GM21526 (cell line): ENCODE measurements around the gene PRPF39.

Source experiments
- ATAC-seq: cut with Tn5 transposase; IDR thresholded peaks from one replicate; pipeline ENCODE4 v1.9.1; 2021; ENCODE audit warnings: moderate library complexity; ENCODE audit not compliant: unreplicated experiment, low FRiP score

PRPF39 gene, protein sequence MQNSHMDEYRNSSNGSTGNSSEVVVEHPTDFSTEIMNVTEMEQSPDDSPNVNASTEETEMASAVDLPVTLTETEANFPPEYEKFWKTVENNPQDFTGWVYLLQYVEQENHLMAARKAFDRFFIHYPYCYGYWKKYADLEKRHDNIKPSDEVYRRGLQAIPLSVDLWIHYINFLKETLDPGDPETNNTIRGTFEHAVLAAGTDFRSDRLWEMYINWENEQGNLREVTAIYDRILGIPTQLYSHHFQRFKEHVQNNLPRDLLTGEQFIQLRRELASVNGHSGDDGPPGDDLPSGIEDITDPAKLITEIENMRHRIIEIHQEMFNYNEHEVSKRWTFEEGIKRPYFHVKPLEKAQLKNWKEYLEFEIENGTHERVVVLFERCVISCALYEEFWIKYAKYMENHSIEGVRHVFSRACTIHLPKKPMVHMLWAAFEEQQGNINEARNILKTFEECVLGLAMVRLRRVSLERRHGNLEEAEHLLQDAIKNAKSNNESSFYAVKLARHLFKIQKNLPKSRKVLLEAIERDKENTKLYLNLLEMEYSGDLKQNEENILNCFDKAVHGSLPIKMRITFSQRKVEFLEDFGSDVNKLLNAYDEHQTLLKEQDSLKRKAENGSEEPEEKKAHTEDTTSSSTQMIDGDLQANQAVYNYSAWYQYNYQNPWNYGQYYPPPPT

DNA sequence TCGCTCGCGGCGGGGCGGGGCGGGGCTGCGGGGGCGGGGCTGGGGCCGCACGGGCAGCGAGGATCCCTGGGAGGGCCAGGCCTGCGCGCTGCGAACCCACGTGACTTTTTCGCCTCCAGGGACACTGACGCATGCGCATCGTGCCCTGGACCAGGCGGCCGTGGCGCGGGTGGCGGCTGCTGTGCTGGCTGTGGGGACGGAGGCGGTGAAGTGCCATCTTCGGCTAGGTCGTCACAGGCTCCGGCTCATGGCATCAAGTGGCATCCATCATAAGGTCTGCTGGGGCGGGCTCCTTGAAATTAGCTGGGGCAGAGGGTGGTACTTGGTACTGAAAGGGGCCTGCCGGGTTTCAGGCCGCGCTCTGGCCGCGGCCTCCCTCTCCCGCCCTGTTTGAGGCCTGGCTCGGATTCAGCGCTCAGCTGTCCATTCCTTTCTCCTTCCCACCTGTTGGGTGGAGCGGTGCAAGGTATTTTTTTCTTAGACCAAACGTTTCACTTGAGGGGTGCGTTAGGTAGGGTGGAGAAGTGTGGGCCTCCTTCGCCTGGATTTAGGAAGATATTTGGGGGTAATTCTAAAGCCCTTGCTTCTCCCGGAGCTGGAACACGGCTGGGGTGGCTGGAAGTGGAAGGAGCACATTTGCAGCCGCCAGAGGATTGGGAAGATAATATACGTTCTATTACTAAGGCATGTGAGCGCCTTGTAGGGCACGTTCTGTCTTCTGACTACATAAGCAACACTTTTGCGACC lies at the start of gene PRPF39:
Gene PRPF39 (plus strand): TSS at position 141 of the 747 bp plus-strand sequence. CDS start 11,124 bp downstream, outside the sequence.
- peak; percentile 94 for ATAC-seq

DNA sequence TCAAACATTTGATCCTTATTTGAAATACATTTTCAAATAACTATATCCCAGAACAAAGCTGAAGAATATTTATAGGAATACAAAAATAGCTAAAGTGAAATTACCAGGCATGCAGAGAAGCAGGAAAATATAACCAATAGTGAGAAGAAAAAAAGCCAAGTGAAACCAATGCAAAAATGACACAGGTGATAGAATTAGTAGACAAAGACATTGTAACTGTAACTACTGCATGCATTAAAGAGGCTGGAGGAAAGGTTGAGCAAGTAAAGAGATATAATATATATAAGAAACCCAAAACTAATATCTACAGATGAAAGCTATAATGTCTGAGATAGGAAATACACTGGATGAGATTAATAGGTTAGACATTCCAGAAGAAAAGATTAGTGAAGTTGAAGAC lies 49.2 kb upstream of the PRPF39 start:
- ATAC-seq, result no peak

DNA sequence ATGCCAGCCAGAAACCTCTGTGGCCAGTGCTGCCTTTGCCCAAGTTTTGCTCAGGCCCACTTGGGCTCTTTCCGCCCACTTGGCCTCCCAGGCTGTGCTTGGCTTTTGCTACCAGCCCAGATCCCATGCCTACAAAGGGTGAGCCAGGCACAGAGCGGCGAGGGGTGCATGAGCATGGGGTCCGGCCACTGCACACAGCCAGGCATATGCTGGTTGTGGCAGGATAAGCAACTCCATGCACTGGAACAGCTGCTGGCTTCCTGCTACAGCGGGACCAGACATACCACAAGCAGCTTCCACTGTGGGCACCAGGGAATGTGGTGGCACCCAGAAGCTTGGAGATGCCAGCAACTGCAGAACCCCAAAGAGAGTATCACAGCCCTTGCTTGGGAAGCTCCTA lies 45.7 kb upstream of the PRPF39 start:
- ATAC-seq, result no peak

DNA sequence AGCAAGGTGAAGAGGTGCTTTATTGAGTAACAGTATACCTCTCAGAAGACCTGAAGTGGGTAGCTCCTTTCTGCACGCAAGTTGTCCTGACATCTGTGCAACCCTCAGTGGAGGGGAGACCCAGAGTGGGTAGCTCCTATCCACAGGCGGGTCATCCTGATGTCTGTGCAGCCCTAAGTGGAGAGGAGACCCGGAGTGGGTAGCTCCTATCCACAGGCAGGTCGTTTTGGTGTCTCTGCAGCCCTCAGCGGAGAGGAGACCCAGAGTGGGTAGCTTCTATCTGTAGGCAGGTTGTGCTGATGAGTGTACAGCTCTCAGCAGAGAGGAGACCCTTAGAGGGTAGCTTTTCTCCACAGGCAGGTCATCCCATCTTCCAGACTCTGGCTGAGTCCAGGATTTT lies 45.1 kb upstream of the PRPF39 start:
- no peak for ATAC-seq

DNA sequence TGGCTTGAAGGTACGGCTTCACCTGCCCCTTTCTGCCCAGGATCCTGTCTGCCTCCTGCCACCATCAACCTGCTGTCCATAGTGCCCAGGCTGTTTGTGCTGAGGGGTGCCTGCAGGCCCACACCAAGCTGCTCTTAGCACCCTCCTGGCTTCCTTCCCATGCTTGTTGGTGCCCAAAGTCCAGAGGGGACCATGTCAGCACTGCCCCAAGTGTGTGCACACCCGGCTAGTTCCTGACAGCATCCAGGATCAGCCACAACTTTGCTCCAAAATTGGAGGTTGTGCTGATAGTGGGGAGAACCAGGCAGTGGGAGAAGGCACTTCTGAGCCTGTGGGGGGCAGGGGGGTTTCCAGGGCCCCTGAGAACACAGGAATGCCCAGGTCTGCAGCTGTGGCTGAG lies 44.5 kb upstream of the PRPF39 start:
- no peak for ATAC-seq

DNA sequence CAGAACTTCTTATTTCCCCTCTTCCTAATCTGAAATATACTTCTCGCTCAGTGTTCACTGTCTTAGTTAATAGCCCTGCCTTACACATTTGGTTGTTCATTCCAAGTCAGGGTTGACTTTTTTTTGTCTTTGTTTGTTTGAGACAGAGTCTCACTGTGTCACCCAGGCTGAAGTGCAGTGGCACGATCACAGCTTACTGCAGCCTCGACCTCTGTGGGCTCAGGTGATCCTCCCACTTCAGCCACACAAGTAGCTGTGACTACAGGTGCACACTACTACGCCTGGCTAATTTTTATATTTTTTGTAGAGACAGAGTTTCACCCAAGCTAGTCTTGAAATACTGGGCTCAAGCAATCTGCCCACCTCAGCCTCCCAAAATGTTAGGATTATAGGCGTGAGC lies 42.3 kb upstream of the PRPF39 start:
- ATAC-seq, result no peak

DNA sequence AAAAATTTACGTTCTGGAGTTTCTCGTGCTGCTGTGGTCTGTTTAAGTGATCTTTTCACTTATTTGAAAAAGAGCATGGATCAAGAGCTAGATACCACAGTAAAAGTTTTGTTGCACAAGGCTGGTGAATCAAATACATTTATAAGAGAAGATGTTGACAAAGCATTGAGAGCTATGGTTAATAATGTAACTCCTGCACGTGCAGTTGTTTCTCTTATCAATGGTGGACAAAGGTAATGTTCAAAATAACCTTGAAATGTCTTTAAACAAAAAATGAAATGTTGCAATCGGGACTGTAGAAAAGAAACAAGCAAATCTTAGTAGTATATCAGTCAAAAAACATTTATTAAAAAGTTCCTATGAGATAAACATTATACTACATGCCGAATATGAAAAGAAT lies 39.3 kb upstream of the PRPF39 start:
- no peak for ATAC-seq

DNA sequence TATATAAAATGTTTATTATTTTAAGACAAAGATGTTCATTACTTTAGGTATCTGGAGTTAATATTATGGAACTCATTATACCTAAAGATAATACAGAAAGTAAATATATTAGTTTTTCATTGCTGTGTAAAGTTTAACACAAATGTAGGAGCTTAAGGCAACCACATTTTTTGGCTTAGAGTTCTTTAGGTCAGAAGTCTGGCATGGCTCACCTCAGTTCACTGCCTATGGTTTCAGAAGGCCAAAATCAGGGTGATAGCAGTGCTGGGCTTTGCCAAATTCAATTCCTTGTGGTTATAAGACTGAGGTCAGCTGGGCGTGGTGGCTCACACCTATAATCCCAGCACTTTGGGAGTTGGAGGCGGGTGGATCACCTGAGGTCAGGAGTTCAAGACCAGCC lies 35.5 kb upstream of the PRPF39 start:
- ATAC-seq, result no peak

DNA sequence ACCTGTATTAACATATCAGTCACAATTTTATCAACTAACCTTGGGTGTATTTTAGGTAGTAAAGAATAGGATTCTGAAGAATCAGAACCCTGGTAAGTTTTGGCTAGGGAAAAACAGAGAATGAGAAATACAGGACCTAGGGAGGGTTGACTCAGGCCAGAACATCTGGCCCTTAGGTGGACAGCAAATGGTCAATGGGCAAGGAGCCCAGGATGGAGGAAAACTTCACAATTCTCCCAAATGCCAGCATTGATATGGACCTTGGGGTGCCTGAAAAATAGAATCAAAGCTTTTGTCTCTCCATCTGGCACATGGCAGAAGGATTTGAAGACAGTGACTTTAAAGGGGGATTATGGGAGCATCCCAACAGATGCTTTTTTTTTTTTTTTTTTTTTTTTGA lies 32.7 kb upstream of the PRPF39 start:
- no peak for ATAC-seq

DNA sequence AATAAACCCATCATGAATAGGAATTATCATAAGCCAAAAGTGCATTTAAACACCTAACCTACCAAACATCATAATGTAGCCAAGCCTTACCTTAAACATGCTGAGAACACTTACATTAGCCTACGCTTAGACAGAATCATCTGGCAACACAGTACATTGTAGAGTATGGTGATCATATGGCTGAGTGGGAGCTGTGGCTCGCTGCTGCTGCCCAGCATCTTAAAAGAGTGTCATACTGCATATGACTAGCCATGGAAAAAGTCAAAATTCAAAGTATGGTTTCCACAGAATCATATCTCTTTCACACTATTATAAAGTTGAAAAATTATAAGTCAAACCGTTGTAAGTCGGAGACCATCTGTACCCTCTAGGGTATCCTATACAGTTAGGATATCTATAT lies 32.0 kb upstream of the PRPF39 start:
- no peak for ATAC-seq

DNA sequence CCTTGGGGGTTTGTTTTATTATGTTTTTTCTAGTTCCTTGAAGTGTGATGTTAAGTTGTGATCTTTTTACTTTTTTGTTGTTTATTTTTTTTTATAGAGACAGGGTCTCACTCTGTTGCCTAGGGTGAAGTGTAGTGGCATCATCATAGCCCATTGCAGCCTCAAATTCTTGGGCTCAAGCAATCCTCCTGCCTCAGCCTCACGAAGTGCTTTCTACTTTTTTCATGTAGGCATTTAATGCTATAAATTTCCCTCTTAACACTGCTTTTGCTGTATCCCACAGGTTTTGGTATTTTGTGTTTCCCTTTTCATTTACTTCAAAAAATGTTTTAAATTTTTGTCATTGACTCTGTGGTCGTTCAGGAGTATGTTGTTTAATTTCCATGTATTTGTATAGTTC lies 26.6 kb upstream of the PRPF39 start:
- ATAC-seq, result no peak

DNA sequence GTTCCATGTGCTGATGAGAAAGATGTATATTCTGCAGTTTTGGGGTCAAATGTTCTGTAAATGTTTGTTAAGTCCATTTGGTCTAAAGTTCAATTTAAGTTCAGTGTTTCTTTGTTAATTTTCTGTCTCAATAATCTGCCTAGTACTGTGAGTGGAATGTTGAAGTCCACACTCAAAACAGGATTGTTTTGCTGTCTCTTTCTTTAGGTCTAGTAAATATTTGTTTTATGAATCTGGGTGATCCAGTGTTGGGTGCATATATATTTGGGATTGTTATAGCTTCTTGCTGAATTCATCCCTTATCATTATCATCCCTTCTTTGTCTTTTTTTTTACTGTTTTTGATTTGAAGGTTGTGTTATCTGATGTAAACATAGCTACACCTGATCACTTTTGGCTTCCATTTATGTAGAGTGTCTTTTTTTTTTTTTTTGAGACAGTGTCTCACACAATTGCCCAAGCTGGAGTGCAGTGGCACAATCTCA lies 26.0 kb upstream of the PRPF39 start:
- no peak for ATAC-seq

DNA sequence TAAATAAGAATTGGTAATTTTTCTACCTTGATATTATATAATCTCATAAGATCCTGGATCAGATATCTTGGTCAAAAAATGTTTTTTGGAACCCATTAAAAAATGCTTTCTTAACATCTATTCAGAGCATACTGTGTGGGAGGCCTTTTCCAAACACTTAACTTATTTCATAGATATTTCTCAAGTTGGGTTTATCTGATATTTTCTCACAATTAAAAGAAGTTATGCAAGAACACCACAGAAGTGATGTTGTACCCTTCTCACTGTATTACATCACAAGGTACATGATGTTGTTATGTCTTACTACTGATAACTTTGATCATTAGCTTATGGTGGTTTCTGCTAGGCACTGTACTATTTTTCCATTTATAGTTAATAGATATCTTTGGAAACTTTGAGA lies 23.4 kb upstream of the PRPF39 start:
- no peak for ATAC-seq

DNA sequence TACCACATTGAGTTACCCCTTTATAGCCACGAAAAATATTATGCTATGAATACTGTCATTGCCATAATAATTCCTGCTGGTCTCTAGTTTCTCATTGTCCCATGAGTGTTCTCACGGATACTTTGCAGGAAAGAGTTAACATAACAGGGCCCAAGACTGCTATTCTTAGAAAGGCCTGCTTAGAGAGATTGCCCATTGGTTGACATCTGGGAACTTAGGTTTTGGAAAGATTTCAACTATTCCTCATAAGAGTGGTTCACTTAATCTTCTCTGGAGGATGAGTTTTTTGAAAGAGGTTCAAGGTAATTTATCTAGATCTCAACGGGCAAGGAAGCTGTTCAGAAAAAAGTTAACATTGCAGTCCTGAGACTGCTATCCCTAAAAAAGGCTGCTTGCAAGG lies 18.4 kb upstream of the PRPF39 start:
- ATAC-seq, result no peak

DNA sequence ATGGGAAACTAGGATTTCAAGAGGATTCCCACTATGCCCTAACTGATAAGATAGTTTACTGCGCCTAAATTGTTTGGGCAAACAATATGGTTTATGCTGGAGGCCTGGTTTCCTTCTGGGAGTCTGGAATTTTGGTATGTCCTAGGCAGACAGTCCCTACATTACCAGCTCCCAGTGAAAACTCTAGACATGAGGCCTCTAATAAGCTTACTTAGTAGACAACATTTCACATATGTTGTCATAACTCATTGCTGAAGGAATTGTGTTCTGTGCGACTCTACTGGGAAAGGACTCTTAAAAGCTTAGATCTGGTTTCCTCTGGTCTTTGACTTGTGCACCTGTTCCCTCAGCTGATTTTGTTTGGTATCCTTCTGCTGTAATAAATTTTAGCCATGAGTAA lies 18.0 kb upstream of the PRPF39 start:
- no peak for ATAC-seq

DNA sequence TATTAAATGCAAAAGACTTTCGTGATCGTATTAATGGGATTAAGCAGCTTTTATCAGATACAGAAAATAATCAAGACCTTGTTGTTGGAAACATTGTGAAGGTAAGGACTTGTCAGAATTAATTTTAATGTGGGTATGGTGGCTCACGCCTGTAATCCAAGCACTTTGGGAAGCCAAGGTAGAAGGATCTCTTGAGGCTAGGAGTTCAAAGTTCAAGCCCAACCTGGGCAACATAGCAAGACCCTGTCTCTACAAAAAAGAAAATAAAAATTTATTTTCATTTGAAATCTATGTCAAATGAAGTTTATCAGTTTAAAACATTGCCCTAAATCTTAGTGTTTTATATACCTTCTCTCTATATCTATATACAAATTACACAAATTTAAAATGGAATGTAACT lies 17.2 kb upstream of the PRPF39 start:
- no peak for ATAC-seq

DNA sequence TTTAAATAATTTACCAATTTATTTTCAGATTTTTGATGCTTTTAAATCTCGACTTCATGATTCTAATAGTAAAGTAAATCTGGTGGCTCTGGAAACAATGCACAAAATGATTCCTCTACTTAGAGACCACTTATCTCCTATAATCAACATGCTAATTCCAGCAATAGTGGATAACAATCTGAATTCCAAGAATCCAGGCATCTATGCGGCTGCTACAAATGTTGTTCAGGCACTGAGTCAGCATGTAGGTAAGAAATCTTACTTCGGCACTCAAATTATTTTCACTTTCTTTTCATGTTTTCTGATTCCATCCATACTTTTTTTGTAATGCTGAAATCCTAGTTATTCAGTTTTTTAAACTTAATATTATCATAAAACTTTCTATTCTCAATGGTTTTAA lies 15.5 kb upstream of the PRPF39 start:
- ATAC-seq, result no peak

DNA sequence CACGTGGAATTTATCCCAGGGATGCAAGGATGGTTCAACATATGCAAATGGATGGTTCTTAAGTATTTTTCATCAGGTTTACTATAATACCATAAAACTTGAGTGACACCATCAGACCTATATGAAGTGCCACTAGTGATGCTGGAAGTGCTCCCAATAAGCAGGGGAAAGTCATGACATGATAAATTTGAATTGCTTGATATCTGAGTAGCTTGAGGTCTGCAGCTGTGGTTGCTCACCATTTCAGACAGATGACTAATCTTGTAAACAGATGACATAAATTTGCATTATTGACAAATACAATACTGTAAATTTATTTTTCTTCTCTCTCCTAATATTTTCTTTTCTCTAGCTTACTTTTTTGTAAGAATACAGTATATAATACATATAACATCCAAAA lies 13.7 kb upstream of the PRPF39 start:
- ATAC-seq, result no peak

DNA sequence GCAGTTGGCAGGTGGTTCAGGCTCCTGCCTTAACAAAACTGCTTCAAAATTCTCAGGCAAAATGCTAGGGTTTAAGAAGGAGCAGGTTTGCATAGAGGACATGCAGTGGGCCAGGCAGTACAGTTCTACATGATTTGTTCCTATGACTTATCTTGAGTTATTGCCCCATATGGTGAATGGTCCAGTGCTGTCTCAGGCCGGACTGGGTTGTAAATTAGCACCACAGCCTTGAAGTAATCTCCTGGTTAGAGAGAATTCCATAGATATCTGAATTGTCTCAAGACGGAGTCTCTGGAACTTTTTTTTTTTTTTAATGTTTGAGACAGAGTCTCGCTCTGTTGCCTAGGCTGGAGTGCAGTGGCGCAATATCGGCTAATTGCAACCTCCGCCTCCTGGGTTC lies 11.8 kb upstream of the PRPF39 start:
- ATAC-seq, result no peak

DNA sequence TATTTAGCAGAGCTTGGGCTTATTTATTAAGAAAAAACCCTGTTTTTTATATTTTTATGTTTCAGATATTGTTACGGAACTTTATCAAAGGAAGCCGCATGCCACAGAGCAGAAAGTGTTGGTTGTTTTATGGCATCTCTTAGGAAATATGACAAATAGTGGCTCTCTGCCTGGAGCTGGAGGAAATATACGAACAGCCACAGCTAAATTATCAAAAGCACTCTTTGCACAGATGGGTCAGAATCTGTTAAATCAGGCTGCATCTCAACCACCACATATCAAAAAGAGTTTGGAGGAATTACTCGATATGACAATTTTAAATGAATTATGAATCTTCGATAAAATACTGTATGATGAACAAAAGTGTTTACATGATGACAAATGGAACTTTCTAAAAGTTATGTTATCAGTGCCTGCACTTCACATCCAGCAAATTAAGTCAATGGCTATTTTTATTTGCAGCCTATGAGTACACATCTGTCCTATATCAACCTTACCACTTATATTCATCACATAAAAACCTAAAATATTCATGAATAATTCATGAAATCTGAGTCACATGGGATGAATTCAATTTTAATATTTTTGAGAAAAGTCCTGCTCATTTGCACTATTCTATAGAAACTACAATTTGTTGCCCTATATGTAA lies 10.6 kb upstream of the PRPF39 start:
- no peak for ATAC-seq

DNA sequence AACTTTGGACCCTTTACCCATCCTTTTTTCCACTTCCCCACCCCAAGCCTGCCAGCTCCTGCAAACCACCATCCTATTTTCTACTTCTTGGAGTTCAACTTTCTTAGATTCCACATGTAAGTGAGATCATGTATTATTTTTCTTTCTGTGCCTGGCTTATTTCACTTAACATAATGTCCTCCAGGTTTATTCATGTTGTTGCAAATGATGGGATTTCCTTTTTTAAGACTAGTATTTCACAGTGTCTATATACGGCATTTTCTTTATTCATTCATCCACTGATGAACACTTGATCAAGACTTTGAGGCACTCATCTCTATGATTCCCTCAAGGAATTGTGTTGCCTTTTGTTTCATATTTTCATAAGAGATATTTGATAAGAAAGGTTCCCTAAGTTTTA lies 5.6 kb upstream of the PRPF39 start:
- ATAC-seq, result no peak
